ENCODE data around the gene KCNQ5. TPM values are rescaled to one million over a fixed set of nuclear protein-coding genes. Genes with fewer than 3 reads are reported as not detected.

KCNQ5 gene
- total and polyA plus RNA-seq, 2 of the 8 experiments (the other 6 are each of a cell fraction or from before 2014, with no cell fraction given) = 0.83 to 1.2 TPM

DNA sequence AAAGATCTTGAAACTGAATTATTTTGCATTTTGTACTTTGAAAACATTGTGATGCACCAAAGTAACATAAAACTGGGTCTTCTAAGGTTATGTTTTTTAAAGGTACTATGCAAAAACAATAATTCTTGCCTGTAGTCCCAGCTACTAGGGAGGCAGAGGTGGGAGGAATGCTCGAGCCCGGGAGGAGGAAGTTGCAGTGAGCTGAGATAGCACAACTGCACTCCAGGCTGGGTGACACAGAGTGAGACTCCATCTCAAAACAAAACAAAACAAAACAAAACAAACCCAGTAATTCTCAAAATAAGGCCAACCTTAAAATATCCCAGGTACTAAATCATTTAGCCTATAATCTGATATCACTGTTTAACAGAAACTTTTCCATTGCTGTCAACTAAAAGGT, 333.8 kb downstream of the KCNQ5 start (continued):
- TF ChIP-seq, protein P1, sequence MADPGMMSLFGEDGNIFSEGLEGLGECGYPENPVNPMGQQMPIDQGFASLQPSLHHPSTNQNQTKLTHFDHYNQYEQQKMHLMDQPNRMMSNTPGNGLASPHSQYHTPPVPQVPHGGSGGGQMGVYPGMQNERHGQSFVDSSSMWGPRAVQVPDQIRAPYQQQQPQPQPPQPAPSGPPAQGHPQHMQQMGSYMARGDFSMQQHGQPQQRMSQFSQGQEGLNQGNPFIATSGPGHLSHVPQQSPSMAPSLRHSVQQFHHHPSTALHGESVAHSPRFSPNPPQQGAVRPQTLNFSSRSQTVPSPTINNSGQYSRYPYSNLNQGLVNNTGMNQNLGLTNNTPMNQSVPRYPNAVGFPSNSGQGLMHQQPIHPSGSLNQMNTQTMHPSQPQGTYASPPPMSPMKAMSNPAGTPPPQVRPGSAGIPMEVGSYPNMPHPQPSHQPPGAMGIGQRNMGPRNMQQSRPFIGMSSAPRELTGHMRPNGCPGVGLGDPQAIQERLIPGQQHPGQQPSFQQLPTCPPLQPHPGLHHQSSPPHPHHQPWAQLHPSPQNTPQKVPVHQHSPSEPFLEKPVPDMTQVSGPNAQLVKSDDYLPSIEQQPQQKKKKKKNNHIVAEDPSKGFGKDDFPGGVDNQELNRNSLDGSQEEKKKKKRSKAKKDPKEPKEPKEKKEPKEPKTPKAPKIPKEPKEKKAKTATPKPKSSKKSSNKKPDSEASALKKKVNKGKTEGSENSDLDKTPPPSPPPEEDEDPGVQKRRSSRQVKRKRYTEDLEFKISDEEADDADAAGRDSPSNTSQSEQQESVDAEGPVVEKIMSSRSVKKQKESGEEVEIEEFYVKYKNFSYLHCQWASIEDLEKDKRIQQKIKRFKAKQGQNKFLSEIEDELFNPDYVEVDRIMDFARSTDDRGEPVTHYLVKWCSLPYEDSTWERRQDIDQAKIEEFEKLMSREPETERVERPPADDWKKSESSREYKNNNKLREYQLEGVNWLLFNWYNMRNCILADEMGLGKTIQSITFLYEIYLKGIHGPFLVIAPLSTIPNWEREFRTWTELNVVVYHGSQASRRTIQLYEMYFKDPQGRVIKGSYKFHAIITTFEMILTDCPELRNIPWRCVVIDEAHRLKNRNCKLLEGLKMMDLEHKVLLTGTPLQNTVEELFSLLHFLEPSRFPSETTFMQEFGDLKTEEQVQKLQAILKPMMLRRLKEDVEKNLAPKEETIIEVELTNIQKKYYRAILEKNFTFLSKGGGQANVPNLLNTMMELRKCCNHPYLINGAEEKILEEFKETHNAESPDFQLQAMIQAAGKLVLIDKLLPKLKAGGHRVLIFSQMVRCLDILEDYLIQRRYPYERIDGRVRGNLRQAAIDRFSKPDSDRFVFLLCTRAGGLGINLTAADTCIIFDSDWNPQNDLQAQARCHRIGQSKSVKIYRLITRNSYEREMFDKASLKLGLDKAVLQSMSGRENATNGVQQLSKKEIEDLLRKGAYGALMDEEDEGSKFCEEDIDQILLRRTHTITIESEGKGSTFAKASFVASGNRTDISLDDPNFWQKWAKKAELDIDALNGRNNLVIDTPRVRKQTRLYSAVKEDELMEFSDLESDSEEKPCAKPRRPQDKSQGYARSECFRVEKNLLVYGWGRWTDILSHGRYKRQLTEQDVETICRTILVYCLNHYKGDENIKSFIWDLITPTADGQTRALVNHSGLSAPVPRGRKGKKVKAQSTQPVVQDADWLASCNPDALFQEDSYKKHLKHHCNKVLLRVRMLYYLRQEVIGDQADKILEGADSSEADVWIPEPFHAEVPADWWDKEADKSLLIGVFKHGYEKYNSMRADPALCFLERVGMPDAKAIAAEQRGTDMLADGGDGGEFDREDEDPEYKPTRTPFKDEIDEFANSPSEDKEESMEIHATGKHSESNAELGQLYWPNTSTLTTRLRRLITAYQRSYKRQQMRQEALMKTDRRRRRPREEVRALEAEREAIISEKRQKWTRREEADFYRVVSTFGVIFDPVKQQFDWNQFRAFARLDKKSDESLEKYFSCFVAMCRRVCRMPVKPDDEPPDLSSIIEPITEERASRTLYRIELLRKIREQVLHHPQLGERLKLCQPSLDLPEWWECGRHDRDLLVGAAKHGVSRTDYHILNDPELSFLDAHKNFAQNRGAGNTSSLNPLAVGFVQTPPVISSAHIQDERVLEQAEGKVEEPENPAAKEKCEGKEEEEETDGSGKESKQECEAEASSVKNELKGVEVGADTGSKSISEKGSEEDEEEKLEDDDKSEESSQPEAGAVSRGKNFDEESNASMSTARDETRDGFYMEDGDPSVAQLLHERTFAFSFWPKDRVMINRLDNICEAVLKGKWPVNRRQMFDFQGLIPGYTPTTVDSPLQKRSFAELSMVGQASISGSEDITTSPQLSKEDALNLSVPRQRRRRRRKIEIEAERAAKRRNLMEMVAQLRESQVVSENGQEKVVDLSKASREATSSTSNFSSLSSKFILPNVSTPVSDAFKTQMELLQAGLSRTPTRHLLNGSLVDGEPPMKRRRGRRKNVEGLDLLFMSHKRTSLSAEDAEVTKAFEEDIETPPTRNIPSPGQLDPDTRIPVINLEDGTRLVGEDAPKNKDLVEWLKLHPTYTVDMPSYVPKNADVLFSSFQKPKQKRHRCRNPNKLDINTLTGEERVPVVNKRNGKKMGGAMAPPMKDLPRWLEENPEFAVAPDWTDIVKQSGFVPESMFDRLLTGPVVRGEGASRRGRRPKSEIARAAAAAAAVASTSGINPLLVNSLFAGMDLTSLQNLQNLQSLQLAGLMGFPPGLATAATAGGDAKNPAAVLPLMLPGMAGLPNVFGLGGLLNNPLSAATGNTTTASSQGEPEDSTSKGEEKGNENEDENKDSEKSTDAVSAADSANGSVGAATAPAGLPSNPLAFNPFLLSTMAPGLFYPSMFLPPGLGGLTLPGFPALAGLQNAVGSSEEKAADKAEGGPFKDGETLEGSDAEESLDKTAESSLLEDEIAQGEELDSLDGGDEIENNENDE (IDR thresholded peaks at IDR 0.05; ENCODE audit: insufficient replicate concordance, low read length) = no peak
- TF ChIP-seq RXRA (IDR thresholded peaks at IDR 0.05; ENCODE audit: insufficient read depth, low read depth, low read length) (no peak), POLR2A (IDR thresholded peaks at IDR 0.05; ENCODE audit: control extremely low read depth in 1 of 2, low read depth in 2 of 2, low read length in 2 of 2) (no peak), CBX5 (IDR thresholded peaks at IDR 0.05; ENCODE audit: low read depth, low read length) (no peak), TBP (IDR thresholded peaks at IDR 0.05; ENCODE audit: low read depth, low read length) (no peak)
- TF ChIP-seq, protein P2, sequence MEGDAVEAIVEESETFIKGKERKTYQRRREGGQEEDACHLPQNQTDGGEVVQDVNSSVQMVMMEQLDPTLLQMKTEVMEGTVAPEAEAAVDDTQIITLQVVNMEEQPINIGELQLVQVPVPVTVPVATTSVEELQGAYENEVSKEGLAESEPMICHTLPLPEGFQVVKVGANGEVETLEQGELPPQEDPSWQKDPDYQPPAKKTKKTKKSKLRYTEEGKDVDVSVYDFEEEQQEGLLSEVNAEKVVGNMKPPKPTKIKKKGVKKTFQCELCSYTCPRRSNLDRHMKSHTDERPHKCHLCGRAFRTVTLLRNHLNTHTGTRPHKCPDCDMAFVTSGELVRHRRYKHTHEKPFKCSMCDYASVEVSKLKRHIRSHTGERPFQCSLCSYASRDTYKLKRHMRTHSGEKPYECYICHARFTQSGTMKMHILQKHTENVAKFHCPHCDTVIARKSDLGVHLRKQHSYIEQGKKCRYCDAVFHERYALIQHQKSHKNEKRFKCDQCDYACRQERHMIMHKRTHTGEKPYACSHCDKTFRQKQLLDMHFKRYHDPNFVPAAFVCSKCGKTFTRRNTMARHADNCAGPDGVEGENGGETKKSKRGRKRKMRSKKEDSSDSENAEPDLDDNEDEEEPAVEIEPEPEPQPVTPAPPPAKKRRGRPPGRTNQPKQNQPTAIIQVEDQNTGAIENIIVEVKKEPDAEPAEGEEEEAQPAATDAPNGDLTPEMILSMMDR (IDR thresholded peaks at IDR 0.05; ENCODE audit: control extremely low read depth in 1 of 3, insufficient read depth in 1 of 3, low read depth in 1 of 3, low read length in 3 of 3) = no peak

Data from H1 (cell line).